GF-D8 (cell line): ENCODE results near the gene BRAF.
"Not testable (repeated sequence)": the region's sequence is repeated elsewhere in the genome, so short reads cannot be mapped to it uniquely, and the experiment has no call there.

Experiments
- DNase-seq: peaks from one replicate; lab custom pipeline; 2025; lab: John Stamatoyannopoulos, UW

The BRAF gene

DNA sequence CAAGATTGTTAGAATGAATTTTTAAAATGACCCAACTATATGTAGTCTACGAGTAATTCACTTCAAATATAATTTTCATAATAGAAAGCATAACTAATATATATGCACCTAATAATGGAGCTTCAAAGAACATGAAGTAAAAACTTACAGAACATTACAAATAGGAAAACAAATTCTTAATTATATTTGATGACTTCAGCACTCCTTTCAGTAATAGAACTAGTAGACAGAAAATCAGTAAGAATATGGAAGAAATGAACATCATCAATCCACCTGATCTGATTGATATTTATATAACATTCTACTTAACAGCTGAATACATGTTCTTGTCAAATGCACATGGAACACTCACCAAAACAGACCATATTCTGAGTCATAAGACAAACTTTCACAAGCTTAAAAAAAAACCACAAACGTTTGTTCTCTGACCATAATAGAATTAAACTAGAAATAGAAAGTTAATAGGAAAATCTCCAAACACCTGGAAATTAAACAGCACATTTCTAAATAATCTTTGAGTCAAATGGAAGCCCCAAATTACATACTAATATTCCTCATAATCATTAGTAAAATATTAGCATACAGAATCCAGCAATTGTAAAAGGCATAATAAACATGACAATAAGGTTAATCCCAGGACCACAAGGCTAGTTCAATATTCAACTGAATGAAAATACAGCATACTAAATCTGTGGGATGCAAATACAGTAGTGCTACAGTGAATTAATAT, 48.0 kb downstream of the BRAF start:
- no peak for DNase-seq

DNA sequence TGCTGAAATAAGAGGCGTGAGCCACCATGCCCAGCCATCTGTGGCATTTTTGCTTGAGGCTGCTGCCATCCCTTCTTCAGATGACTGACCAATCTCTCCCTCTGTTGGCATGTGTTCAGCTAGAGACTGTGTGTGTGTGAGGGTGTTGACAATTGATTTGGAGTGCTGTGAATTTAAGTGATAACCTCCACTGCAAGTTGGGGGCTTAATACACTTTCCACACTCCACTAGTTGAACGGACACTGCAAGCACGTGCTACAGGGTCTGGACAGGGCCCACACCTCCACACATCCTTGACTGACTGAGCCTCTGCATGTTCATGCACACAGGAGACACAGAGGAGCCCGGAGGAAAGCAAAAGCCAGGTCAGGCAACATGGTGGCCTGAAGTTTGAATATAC, 51.3 kb downstream of the BRAF start:
- no peak for DNase-seq

DNA sequence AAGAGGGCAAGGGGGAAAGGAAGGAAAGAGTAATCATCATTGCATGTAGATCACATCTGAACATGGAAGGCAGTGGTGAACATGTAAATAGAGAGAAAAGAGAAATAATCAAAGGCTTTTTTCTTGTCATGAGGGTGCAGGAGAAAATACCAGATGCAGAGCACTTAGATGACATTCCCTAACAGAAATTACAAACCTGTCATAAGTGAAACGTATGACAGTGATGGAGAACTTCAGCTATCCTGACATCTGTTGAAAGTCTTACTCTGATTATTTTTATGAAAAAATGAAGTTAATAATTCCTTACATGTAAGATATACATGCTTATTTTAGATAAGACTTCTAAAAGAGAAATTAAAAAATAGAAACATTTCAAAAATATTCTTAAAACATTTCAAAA, 54.7 kb downstream of the BRAF start:
- DNase-seq: no peak

DNA sequence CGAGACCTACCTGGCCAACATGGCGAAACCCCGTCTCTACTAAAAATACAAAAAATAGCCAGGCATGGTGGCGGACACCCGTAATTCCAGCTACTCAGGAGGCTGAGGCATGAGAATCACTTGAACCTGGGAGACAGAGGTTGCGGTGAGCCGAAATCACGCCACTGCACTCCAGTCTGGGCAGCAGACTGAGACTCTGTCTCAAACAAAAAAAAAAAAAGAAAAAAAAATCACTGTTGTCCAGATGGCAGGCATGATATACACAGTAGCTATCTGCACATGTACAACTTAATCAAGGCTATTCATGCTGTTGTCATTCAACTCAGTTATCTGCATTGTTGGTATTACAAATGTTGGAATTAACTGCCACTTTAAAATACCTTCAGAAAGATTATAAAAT, 55.3 kb downstream of the BRAF start:
- DNase-seq: no peak

DNA sequence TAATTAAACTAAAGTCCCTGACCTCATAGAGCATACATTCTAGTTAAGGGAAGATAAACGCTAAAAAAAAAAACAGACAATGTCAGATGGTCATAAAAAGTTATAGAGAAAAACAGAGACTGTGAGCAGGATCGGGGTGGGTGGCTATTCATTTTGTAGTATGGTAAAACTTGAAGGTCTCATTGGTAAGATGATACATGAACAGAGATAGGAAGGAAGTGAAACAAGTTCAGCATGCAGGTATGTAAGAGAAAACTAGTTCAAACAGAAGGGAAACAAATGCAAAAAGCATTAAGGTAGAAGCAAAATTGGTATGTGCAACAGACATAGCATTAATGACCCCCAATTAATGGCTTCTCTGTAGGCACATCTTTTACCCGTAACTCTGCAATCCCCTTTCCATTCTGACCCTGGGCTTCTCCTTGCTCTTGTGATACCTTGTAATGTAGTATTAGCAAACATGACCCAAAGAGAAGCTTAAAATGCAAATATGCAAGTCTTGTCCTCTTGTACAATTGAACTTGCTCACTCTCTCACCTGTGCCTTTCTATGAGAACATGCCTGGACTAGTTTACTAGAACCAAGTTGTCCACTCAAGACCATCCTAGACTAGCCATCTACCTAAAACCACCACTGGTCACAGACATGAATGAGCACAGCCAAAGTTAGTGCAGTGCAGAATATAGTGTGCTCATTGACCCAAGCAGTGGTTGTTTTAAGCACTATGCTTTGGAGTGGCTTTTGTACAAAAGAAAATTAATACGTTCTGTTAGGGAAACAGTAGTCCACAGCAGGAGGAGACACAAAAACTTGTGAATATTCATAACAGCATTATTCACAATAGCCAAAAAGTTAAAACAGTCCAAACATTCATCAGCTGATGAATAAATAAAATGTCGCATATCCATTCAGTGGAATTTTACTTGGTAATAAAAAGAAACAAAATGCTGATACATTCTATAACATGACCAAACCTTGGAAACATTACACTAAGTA, 57.0 kb downstream of the BRAF start:
- no peak for DNase-seq

DNA sequence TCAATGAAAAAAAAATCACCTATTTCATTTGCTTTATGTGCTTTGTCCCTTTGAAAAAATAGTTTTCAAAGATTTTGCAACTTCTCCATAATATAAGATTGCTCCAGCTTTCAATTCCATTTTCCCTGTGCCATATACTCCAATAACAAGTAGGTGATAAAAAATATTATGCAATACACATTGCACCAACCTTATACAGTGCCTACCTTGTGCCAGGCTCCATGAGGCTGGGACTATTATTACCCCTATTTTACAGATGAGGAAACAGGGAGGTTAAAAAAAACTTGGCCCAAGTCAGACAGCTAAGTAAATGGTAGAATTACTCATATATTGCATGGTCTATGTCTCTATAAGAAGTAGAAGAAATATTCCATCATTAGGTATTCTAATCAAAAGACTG, 57.8 kb downstream of the BRAF start:
- DNase-seq: no peak

DNA sequence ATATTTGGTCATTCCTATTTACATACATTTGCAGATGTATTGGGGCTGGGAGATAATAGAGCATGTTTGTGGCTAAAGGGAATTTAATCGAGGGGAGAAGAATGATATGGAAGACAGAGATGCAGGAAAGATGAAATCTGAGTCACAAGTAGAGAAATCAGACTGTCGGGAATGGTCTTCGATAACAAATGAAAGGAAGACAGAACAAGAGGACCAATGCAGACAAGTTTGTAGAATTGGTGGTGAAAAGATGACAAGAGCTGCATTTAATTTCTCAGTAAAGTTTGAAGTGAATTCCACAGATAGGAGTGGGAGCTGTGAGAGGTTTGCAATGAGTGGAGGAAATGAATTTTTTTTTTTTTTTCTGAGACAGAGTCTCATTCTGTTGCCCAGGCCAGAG, 60.0 kb downstream of the BRAF start:
- no peak for DNase-seq

DNA sequence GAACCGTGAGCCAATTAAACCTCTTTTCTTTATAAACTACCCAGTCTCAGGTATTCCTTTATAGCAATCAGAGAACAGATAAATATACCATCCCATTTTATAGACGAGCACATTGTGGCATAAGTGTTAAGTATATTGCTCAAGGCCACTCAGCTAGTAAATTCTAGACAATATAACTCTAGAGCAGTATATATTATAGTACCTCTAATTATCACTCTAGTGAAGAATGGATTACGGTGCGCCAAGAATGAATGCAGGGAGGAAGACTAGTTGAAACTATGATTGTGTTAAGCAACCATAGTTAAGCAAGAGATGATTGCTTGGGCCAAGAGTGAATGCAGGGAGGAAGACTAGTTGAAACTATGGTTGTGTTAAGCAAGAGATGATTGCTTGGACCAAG, 60.9 kb downstream of the BRAF start:
- DNase-seq: no peak

DNA sequence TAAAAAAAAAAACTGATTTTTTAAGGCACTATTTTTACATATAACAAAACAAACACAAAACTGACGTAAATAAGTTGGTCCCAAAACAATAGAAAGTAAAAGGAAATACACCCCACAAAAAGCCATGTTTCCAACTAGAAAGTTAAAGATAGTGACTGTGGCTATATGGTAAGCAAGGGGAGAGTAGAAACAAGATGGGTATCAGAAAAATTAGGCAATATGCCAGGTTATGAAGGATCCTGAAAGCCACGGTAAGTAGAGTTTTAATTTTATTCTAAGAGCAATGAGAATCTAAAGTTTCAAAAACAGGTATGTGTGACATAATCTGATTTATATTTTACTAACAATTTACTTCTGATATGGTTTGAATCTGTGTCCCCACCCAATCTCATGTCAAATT, 61.5 kb downstream of the BRAF start:
- no peak for DNase-seq

DNA sequence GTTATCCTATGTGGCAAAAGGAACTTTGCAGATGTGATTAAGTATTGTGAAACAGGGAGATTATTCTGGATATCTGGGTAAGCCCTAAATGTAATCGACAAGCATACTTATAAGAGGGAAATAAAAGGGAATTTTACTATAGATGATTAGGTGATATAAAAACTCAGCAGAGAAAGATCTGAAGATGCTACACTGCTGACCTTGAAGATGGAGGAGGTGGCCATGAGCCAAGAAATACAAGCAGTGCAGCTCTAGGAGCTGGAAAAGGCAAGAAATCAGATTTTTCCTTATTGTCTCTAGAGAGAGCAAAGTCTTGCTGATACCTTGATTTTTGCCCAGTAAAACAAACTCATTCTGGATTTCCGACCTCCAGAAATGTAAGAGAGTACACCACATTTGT, 67.7 kb downstream of the BRAF start:
- no peak for DNase-seq

DNA sequence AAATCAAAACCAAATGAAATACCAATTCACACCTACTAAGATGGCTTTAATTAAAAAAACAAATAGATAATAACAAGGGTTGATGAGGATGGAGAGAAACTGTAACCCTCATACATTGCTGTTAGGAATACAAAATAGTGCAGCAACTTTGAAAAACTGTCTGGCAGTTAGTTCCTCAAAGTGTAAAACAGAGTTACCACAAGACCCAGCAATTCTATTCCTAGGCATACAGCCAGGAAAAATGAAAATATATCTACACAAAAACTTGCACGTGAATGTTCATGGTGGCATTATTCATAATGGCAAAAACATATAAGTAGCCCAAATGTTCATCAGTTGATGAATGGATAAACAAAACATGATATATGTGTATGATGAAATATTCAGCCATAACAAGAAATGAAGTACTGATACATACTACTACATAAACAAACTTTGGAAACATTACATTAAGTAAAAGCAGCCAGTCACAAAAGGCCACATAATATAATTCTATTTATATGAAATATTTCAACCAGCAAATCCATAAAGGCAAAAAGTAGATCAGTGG, 83.5 kb downstream of the BRAF start:
- DNase-seq: peak; percentile 17

DNA sequence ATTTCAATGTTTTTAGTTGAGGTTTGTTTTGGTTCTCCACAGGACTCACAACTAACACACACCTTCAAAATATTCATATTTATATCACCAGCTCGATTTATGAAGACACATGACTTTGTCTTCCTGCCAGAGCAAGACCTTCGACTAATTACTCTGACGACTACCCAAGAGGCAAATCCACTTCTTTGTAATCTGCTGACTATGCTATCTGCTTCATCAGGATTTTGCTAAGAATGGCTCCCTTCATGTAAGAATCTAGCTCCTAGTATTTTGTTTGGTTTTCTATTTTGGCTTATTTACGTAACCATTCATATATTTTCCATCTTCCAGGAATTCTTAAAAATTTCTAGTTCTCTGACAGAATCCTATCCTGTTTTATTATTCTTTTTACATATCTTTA, 93.0 kb downstream of the BRAF start:
- no peak for DNase-seq

DNA sequence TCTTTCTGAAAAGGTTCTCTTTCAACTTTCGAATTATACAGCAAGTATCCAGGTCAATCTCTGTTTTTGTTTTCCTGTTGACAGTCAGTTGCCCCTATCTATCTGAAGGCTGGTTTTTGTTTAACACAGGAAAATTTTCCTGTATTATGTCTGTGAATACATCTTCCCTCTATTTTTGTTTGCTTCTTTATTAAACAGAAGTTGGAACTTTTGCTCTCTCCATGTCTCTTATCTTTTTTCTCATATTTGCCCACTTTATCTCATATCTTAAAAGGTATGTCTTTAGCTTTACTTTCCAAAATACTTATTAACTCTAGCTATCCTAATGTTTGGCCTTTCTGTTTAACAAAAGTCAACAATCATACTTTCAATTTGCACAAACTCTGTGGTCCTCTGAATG, 95.0 kb downstream of the BRAF start:
- no peak for DNase-seq

DNA sequence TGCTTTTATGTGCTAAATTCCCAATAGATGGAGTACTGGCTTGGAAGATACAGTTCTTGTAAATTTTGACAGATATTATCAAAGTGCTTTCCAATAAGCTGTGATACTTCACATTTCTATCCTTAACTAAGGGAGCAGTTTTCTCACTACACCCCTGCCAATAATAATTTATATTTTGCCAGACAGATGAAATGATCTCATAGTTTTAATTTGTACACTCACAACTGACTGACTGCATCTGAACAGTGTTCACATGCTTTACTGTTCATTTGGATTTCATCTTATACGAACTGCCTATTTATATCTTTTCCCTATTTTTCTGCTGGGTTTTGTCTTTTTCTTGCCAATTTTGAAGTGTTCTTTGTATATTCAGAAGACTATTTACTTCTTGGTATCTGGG, 96.0 kb downstream of the BRAF start:
- no peak for DNase-seq

DNA sequence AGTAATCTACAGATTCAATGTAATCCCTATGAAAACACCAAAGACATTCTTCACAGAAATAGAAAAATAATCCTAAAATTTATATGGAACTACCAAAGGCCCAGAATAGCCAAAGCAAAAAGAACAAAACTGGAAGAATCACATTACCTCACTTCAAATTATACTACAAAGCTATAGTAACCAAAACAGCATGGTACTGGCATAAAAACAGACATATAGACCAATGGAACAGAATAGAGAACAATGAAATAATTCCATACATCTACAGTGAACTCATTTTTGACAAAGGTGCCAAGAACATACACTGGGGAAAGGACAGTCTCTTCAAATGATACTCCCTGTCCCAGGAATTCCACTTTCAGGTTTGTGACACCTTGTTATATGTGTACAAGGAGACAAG, 107.3 kb downstream of the BRAF start:
- DNase-seq: not testable (repeated sequence)

DNA sequence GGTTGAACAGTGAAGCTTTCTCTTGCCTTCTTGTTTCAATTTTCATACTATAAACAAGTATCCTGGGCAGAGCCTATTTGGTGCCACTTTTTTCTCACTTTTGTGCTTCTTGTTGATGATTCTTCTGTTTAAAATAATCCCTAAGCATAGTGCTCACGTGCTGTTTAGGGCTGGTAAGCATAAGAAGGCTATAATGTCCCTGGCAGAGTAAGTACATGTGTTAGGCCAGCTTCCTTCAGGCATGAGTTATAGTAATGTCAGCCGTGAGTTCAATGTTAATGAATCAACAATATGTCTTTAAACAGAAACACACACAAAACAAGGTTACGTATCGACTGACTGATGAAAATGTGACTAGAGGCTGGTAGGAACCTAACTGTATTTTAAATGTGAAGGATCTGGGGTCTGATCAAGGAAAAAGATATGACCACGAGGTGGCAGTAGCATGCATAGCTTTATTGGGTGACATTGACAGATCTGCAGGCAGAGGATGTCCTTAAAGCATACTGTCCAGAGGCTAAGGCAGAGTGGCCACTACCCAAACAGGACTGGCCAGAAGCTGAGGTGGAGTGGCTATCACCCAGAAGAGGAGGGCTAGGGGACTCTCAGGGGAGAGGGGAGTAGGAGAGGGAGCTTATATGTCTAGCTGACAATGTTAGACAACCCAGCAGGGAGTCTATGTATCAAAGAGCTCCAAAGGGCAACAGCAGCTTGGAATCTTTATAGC, 113.7 kb downstream of the BRAF start:
- peak; percentile 13 for DNase-seq

DNA sequence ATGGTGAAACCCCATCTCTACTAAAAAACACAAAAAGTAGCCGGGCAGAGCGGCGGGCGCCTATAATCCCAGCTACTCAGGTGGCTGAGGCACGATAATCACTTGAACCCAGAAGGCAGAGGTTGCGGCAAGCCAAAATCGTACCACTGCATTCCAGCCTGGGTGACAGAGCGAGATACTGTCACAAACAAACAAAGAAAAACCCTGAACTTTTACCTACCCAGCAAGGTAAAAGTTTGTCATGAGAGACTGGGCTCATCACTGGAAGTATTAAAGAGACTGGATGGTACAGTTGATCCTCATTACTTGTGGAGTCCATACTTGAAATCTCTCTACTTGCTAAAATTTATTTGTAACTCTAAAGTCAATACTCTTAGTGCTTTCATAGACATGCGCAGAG, 114.3 kb downstream of the BRAF start:
- no peak for DNase-seq

DNA sequence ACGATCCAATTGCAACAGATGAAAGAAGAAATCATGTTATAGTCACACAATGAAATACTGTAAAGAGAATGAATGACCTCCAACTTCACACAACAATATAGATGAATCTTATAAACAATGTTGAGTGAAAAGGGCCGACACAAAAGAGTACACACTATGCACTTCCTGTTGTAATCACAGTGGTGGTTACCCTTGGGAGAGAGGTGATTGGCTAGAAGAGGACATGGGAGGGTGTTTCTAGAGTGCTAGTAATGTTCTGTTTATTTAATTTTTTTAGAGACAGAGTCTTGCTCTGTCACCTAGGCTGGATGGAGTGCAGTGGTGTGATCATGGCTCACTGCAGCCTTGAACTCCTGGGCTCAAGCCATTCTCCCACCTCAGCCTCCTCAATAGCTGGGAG, 145.8 kb downstream of the BRAF start:
- DNase-seq: no peak

DNA sequence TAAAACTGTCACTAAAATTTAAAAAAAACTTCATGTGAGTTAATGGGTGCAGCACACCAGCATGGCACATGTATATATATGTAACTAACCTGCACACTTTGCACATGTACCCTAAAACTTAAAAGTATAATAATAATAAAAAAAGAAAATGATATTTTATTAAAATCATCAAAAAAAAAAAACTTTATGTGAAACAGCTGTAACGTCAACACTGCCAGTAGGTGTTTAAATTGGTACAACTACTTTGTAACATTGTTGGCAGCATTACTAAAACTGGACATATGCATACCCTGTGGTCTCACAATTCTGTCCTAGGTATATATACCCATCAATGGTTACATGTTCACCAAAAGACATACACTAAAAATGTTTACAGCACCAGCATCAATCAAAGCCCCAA, 146.2 kb downstream of the BRAF start:
- no peak for DNase-seq

DNA sequence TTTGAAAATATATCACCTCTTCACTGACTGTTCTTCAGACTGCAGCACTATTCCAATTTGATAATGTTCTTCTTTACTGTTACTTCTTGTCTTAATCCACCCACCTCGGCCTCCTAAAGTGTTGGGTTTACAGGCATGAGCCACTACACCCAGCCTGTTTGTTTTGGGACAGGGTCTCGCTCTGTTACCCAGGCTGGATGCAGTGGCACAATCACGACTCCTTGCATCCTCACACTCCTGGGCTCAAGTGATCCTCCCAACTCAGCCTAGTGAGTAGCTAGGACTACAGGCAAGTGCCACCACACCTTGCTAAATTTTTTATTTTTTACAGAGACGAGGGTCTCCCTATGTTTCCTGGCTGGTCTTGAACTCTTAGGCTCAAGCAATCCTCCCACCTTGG, 150.4 kb downstream of the BRAF start:
- no peak for DNase-seq

DNA sequence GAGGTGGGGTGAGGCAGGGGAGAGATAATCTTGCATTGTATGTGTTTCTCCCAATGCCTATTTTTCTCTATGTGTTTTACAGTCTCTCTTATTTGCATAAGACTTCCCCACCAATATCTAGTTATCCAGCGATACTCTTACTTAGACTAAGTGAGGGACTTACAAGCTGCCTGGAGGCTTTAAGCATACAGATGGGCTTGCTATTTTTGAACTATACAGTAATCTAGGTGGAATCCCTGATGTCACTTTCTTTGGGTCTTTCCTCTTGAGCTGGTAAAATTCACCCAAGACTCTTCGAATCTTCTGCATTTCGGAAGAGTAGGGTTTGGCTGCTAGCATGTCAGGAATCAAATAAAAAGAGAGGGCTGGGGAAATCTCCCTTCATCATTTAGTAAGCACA, 151.6 kb downstream of the BRAF start:
- DNase-seq: no peak

DNA sequence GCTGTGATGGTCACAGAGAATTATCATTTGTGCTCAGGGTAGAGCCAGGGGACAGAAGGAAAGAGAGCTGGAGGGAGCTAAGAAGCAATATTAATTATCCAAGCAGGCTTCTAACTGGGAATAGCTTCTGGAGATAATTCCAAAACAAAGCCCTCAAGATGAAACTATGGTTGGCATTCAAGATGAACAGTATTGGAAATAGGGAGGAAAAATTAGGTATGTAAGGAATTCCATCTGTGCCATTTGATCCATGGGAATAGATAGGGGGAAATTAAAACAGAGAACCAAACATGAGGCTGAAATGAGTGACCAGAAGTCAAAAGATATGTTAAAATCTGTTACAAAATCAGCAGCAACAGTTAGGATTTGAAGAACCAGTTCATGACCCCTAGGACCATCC, 152.9 kb downstream of the BRAF start:
- no peak for DNase-seq
